Measurements from ENCODE around the gene FN3K. TPM values are rescaled to one million over a fixed set of nuclear protein-coding genes. Genes with fewer than 3 reads are reported as not detected.

The FN3K gene
- total and polyA plus RNA-seq, 2 of the 4 experiments (the other 2 are of a cell fraction), result 0.90 to 2.9 TPM

DNA sequence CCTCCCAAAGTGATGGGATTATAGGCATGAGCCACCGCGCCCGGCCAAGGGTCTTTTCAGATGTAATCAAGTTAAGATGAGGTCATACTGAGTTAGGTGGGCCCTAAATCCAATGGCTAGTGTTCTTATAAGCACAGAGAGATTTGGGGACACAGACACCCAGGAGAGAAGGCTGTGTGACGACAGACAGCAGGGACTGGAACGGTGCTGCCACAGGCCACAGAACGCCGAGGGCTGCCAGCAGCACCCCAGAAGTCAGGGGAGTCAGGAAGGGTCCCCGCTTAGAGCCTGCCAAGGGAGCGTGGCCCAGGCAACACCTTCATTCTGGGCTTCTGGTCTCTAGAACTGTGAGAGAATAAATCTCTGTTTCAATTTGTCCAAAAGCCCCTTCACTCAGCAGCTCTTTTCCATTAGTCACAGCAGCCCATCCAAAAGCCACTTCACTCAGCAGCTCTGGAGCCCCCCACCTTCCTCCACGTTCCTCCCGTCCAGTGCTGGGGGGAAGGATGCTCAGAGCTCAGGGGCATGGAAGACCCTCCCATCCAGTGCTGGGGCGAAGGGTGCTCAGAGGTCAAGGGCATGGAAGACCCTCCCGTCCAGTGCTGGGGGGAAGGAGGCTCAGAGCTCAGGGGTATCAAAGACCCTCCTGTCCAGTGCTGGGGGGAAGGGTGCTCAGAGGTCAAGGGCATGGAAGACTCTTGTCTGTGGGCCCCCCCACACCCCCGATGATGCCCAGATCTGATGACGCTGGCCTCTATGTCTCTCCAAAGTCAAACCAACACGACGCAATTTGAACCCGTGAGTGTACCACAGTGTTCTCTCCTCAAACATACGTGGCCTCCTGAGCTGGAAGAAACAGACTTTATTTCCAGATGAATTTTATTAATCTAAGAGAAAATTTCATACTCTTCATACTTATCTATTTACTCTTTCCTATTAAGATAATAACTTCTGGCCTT, 48.8 kb upstream of the FN3K start:
- Histone ChIP-seq H3K9me3 (ENCODE audit: control insufficient read depth, insufficient read depth, low read length) (peaks cover 2% of the 10 kb centered on the region; the same call in 1 of the 2 replicates), H3K79me1 (ENCODE audit: low read depth in 1 of 2, low read length in 2 of 2) (no peaks in the 10 kb centered on the region), H3K18ac (ENCODE audit: low read depth, low read length) (no peak overlapping the region), H4K91ac (ENCODE audit: insufficient read depth, low read depth, low read length) (no peak overlapping the region), H4K20me1 (ENCODE audit: insufficient read depth, low read length) (no peaks in the 10 kb centered on the region), H3K56ac (ENCODE audit: extremely low read depth, insufficient read depth, low read length) (no peak overlapping the region), H3K4me1 (ENCODE audit: control insufficient read depth, insufficient read depth, low read length) (no peaks in the 10 kb centered on the region), H3K36me3 (ENCODE audit: control insufficient read depth, insufficient read depth, low read length) (no peaks in the 10 kb centered on the region; the same call in 1 of the 2 replicates), H4K8ac (ENCODE audit: low read depth in 2 of 2, low read length in 2 of 2) (no peak overlapping the region), H4K5ac (ENCODE audit: low read depth, low read length) (no peak overlapping the region), H3K9ac (ENCODE audit: low read depth, low read length) (no peak overlapping the region), H3K14ac (replicated peaks; ENCODE audit: low read depth, low read length) (no peak overlapping the region), H2AK5ac (ENCODE audit: low read depth, low read length) (no peak overlapping the region), H3K27me3 (ENCODE audit: control insufficient read depth, insufficient read depth, low read length) (no peaks in the 10 kb centered on the region), H3K4me2 (ENCODE audit: low read depth, low read length) (no peak overlapping the region), H2AK9ac (replicated peaks; ENCODE audit: low read depth, low read length, poor library complexity) (no peak overlapping the region), H2BK15ac (ENCODE audit: low read depth, low read length) (no peak overlapping the region), H2BK20ac (ENCODE audit: low read depth, low read length) (no peak overlapping the region), H3K23ac (ENCODE audit: low read depth, low read length) (no peak overlapping the region), H3K4me3 (ENCODE audit: insufficient read depth, low read depth, low read length) (no peak overlapping the region), H3K4ac (ENCODE audit: low read depth, low read length) (no peak overlapping the region), H2BK120ac (ENCODE audit: low read depth, low read length) (no peak overlapping the region), H2AFZ (replicated peaks; ENCODE audit: low read length, poor library complexity) (no peak overlapping the region), H3K9me1 (ENCODE audit: insufficient read depth, low read length) (no peaks in the 10 kb centered on the region), H3K27ac (ENCODE audit: insufficient read depth, low read length) (no peak overlapping the region), H2BK5ac (ENCODE audit: low read depth, low read length, poor library complexity, severe bottlenecking) (no peak overlapping the region)
- in situ Hi-C loops (cut with MboI; ENCODE audit: low sequenced_read_pairs) (no loop called here), intact Hi-C loops (cut with micrococcal nuclease) (no loop called here), dilution Hi-C loops (cut with HindIII; ENCODE audit: low sequenced_read_pairs, unreplicated experiment) (no loop called here)
- no peak for TF ChIP-seq FOS (IDR thresholded peaks at IDR 0.05; ENCODE audit: low read depth, low read length)
- TF ChIP-seq MAZ (IDR thresholded peaks at IDR 0.05; ENCODE audit: borderline replicate concordance, low read depth, low read length), result no peak
- TF ChIP-seq CHD1 (IDR thresholded peaks at IDR 0.05; ENCODE audit: low read depth, low read length), result no peak
- no peak for TF ChIP-seq RFX5 (IDR thresholded peaks at IDR 0.05; ENCODE audit: low read depth, low read length)
- no peak for TF ChIP-seq RCOR1 (IDR thresholded peaks at IDR 0.05; ENCODE audit: insufficient replicate concordance, low read length)
- TF ChIP-seq ELK1 (IDR thresholded peaks at IDR 0.05; ENCODE audit: borderline replicate concordance, low read depth, low read length), result no peak
- TF ChIP-seq CTCF (conservative IDR thresholded peaks at IDR 0.05; ENCODE audit: low read depth, low read length), result no peak
- TF ChIP-seq POLR2A (IDR thresholded peaks at IDR 0.05; ENCODE audit: low read depth, low read length), result no peak
- no peak for TF ChIP-seq MAFK (IDR thresholded peaks at IDR 0.05; ENCODE audit: low read depth, low read length)
- TF ChIP-seq, protein P1, sequence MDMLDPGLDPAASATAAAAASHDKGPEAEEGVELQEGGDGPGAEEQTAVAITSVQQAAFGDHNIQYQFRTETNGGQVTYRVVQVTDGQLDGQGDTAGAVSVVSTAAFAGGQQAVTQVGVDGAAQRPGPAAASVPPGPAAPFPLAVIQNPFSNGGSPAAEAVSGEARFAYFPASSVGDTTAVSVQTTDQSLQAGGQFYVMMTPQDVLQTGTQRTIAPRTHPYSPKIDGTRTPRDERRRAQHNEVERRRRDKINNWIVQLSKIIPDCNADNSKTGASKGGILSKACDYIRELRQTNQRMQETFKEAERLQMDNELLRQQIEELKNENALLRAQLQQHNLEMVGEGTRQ (IDR thresholded peaks at IDR 0.05; ENCODE audit: low read depth, low read length), result no peak
- TF ChIP-seq SMC3 (IDR thresholded peaks at IDR 0.05; ENCODE audit: low read depth, low read length), result no peak
- no peak for DNase-seq
- 100% methylated on average over 3 of the region's 19 CpGs; no CpG with 5 or more reads in 1 of the 2 experiments for WGBS, 2 experiments (ENCODE audit: extremely low coverage in 2 of 2, insufficient read length in 1 of 2)
- ATAC-seq (ENCODE audit: low read depth), result no peak
- BruUV-seq (replicated peaks), result no TSS peak
- ChIA-PET CTCF (no interaction called here), POLR2A (ENCODE audit: unreplicated experiment) (no interaction called here)
